Omental fat pad (tissue), 4 donors: ENCODE results near the gene AARSD1. TPM values are rescaled to one million over a fixed set of nuclear protein-coding genes. Genes with fewer than 3 reads are reported as not detected.

Source experiments
- ATAC-seq: fragments of 150-250 bp; one replicate; pipeline ENCODE4 v1.9.1; 2016; ENCODE audit warnings: mild to moderate bottlenecking, moderate library complexity; ENCODE audit not compliant: low FRiP score
- DNase-seq: peaks from one replicate; pipeline ENCODE4 v3.0.0-alpha.2; 2019; ENCODE audit warnings: low spot score
- CTCF ChIP-seq, 3 donors: fragments of 450-650 bp; IDR thresholded peaks; one replicate each; pipeline ENCODE4 v1.5.1; 2016 to 2017; ENCODE audit warnings: antibody characterized with exemption in 3 of 3, mild to moderate bottlenecking in 3 of 3, moderate library complexity in 2 of 3
- small RNA-seq: library from RNA; depleted of rRNA; stranded (forward); fragments of <200 nt; gene quantifications from one replicate; pipeline ENCODE3, GENCODE V24; 2016
- total RNA-seq, 4 donors: library from RNA; depleted of rRNA; stranded (reverse); fragments of >200 nt; gene quantifications; one replicate each; pipeline ENCODE4 v1.1.0, GENCODE V29; 2016

AARSD1 gene
- total RNA-seq, 4 donors from 2014 or later: 17.8 to 36.0 (median 20.2) TPM

GRCh38 chr17:42906772-42907446 lies 57.3 kb downstream of the AARSD1 start:
- no peak for DNase-seq
- no peak for ATAC-seq
- no peak for TF ChIP-seq CTCF (IDR thresholded peaks at IDR 0.05)

- no peak for TF ChIP-seq CTCF (IDR thresholded peaks at IDR 0.05)
- DNase-seq (no peak), ATAC-seq (no peak)
Observed at GRCh38 chr17:42904110-42904469, 60.2 kb downstream of the AARSD1 start.

- TF ChIP-seq CTCF (IDR thresholded peaks at IDR 0.05): no peak
- no peak for DNase-seq
- no peak for ATAC-seq
Observed at GRCh38 chr17:42901535-42902229, 62.6 kb downstream of the AARSD1 start.

Small RNA genes lying within 50 kb of the gene (small RNA-seq; reads per million reads assigned to genes)
- gene AARSD1: not detected
- not detected for gene RF00561

Other genes with a start within 250 kb of the AARSD1 start
- gene EZH1, start 219.4 kb downstream of the AARSD1 start, total RNA-seq: 10 to 100 TPM; 42.0 to 91.1 (median 50.9) TPM
- 10 to 100 TPM; 51.3 to 90.6 (median 68.1) TPM for gene RAMP2, start 203.2 kb downstream of the AARSD1 start, total RNA-seq
- gene VPS25, start 191.0 kb downstream of the AARSD1 start, total RNA-seq: 10 to 100 TPM; 44.3 to 53.4 (median 48.4) TPM
- 1 to 10 TPM in 2 of 4 donors, under 1 TPM in 2; 0.50 to 3.9 (median 1.4) TPM for gene WNK4, start 183.8 kb downstream of the AARSD1 start, total RNA-seq
- gene COA3, start 165.8 kb downstream of the AARSD1 start, total RNA-seq: 10 to 100 TPM; 39.9 to 82.7 (median 71.2) TPM
- gene CNTD1, start 165.6 kb downstream of the AARSD1 start, total RNA-seq: 1 to 10 TPM in 1 of 4 donors, under 1 TPM in 1, not detected in 2; 0.09 to 2.9 TPM
- 100 to 1,000 TPM in 1 of 4 donors, 10 to 100 TPM in 3; 75.0 to 118 (median 88.7) TPM for gene BECN1, start 140.2 kb downstream of the AARSD1 start, total RNA-seq
- gene PSME3, start 131.1 kb downstream of the AARSD1 start, total RNA-seq: 100 to 1,000 TPM in 1 of 4 donors, 10 to 100 TPM in 3; 72.1 to 122 (median 77.8) TPM
- 10 to 100 TPM in 1 of 4 donors, 1 to 10 TPM in 3; 3.2 to 12.5 (median 5.4) TPM for gene AOC2, start 119.9 kb downstream of the AARSD1 start, total RNA-seq
- gene AOC3, start 113.3 kb downstream of the AARSD1 start, total RNA-seq: 100 to 1,000 TPM; 106 to 221 (median 175) TPM
- gene G6PC1, start 63.7 kb downstream of the AARSD1 start, total RNA-seq: not detected
- 1 to 10 TPM in 1 of 4 donors, not detected in 3; 1.2 TPM for gene PTGES3L, start 15.6 kb upstream of the AARSD1 start, total RNA-seq
- gene RUNDC1, start 16.1 kb upstream of the AARSD1 start, total RNA-seq: 10 to 100 TPM in 2 of 4 donors, 1 to 10 TPM in 2; 8.5 to 12.4 (median 10.6) TPM
- gene RPL27, start 34.0 kb upstream of the AARSD1 start, total RNA-seq: 1,000 to 10,000 TPM in 3 of 4 donors, 100 to 1,000 TPM in 1; 852 to 1,453 (median 1,237) TPM
- 100 to 1,000 TPM in 1 of 4 donors, 10 to 100 TPM in 3; 29.1 to 108 (median 34.4) TPM for gene IFI35, start 42.3 kb upstream of the AARSD1 start, total RNA-seq
- 100 to 1,000 TPM; 147 to 304 (median 233) TPM for gene VAT1, start 57.9 kb upstream of the AARSD1 start, total RNA-seq
- 1 to 10 TPM in 1 of 4 donors, under 1 TPM in 3; 0.25 to 1.1 (median 0.64) TPM for gene RND2, start 60.8 kb upstream of the AARSD1 start, total RNA-seq
- 1 to 10 TPM; 2.4 to 8.8 (median 3.0) TPM for gene BRCA1, start 160.9 kb upstream of the AARSD1 start, total RNA-seq
- 10 to 100 TPM; 41.8 to 97.3 (median 75.3) TPM for gene NBR1, start 206.8 kb upstream of the AARSD1 start, total RNA-seq
- gene TMEM106A, start 247.4 kb upstream of the AARSD1 start, total RNA-seq: 10 to 100 TPM in 3 of 4 donors, 1 to 10 TPM in 1; 8.9 to 15.1 (median 14.5) TPM